T-helper 2 cell treated with Interferon-gamma antibody and Interleukin-4, amounts not matched to agents 5 μg/mL and 100 μg/mL, for 36 hours (primary cell): Measurements from ENCODE around the gene RLBP1.

ENCODE experiments used
- DNase-seq: peaks from one replicate; pipeline ENCODE4 v3.0.0; 2021; ENCODE audit warnings: low spot score
- H3K27ac Mint-ChIP-seq: one replicate; pipeline ENCODE4 v1.8.0; 2021; ENCODE audit warnings: mild to moderate bottlenecking, mixed read lengths
- H3K27me3 Mint-ChIP-seq: one replicate; pipeline ENCODE4 v1.8.0; 2021; ENCODE audit warnings: low read depth, mixed read lengths
- H3K36me3 Mint-ChIP-seq: one replicate; pipeline ENCODE4 v1.8.0; 2021; ENCODE audit warnings: low read depth, mixed read lengths
- H3K4me1 Mint-ChIP-seq: one replicate; pipeline ENCODE4 v1.8.0; 2021; ENCODE audit warnings: low read depth, mixed read lengths
- H3K4me3 Mint-ChIP-seq: one replicate; pipeline ENCODE4 v1.8.0; 2022; ENCODE audit warnings: mild to moderate bottlenecking, moderate library complexity, mixed read lengths
- H3K9me3 Mint-ChIP-seq: one replicate; pipeline ENCODE4 v1.8.0; 2021; ENCODE audit warnings: mixed read lengths

RLBP1 gene

DNA sequence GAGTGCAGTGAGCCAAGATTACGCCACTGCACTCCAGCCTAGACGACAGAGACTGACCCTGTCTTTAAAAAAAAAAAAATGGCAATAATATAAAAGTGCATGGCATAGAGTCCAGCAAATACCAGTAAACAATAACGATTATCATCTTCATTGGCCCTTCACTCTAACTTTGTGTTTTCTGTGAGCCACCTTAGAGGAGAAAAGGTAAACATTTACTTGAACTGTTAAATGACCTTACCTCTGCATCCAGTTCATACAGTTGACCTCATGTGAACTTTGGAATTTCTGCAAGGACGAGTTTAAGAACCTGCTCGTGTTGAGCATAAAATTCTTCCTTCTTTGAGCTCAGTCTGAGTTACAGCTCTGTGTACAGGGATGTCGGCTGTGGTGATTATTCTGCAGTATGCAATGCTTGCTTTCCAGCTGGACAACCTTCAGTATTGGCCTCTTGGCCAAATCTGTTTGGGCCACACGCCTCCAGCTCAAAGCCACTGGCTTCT lies 56.6 kb downstream of the RLBP1 start:
- Mint-ChIP-seq H3K4me3 (no peak overlapping the region), H3K36me3 (peaks cover 25% of the 10 kb centered on the region), H3K27ac (no peak overlapping the region), H3K4me1 (peaks cover 17% of the 10 kb centered on the region), H3K27me3 (no peaks in the 10 kb centered on the region), H3K9me3 (no peaks in the 10 kb centered on the region)
- DNase-seq = no peak

DNA sequence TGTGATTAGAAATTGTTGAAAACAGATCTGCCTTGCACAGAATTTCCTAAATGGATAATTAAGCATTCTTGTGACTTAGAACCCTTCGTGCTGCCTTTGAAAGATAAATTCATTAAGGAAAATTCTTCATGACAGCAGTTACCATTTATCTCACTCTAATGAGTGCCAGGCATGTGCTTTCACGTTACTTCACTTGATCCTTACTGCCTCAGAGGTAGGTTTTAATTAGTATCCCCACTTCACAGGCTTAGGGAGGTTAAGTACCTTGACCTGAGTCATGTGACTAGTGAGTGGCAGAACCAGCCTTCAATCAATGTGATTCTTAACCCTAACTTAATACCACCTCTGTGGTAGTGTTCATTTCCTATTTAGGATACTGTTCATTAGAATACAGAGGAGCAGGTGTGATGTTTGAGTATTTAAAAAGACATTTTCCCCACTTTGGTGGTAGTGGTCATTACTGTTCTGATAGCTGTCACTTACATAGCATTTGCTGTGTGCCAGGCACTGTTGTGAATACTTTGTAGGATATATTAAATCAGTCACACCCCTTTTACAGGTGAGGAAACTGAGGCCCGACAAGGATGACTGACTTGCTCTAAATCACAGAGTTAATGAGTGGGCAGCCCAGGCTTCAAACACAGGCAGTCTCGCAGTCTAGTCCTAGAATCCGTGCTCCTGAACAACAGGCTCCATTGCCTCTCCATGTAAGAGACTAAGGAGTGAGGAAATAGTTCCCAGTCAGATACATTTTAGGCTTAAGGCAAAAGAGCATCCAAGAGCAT lies 57.9 kb downstream of the RLBP1 start:
- H3K4me1 Mint-ChIP-seq = peaks cover 12% of the 10 kb centered on the region
- no peaks in the 10 kb centered on the region for H3K9me3 Mint-ChIP-seq
- H3K4me3 Mint-ChIP-seq = no peak overlapping the region
- DNase-seq = no peak
- H3K36me3 Mint-ChIP-seq = peaks cover 19% of the 10 kb centered on the region
- H3K27ac Mint-ChIP-seq = no peak overlapping the region
- H3K27me3 Mint-ChIP-seq = no peaks in the 10 kb centered on the region

DNA sequence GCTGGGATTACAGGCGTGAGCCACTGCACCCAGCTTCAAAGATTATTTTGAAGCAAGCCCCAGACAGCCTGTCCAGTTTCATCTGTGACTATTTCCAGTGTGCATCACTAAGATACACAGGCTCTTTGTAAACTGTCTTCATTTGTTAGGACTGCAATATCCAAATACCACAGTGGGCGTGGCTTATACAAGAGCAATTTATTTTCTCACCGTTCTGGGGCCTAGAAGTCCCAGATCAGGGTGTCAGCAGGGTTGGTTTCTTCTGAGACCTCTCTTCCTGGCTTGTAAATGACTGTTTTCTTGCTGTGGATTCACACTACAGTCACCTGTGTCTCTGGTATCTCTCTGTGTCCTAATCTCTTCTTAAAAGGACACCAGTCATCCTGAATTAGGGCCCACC lies 59.7 kb downstream of the RLBP1 start:
- H3K27me3 Mint-ChIP-seq = no peaks in the 10 kb centered on the region
- H3K4me1 Mint-ChIP-seq = peaks cover 2% of the 10 kb centered on the region
- no peaks in the 10 kb centered on the region for H3K9me3 Mint-ChIP-seq
- H3K4me3 Mint-ChIP-seq = no peak overlapping the region
- H3K36me3 Mint-ChIP-seq = peaks cover 24% of the 10 kb centered on the region
- DNase-seq = no peak
- no peak overlapping the region for H3K27ac Mint-ChIP-seq
